IPS-15b (cell line): ENCODE measurements around the gene TACC2.
"Not testable (repeated sequence)": the region's sequence is repeated elsewhere in the genome, so short reads cannot be mapped to it uniquely, and the experiment has no call there.

ENCODE experiments used
- H3K27me3 ChIP-seq: one replicate; pipeline ENCODE4 v1.6.1; 2013; ENCODE audit warnings: low read length; ENCODE audit not compliant: control insufficient read depth, insufficient read depth
- H3K36me3 ChIP-seq: one replicate; pipeline ENCODE4 v1.6.1; 2013; ENCODE audit warnings: low read length; ENCODE audit not compliant: control insufficient read depth, insufficient read depth
- H3K4me1 ChIP-seq: one replicate; pipeline ENCODE4 v1.6.1; 2013; ENCODE audit warnings: mild to moderate bottlenecking, low read length; ENCODE audit not compliant: control insufficient read depth, insufficient read depth
- H3K4me3 ChIP-seq: one replicate; pipeline ENCODE4 v1.5.1; 2013; ENCODE audit warnings: low read depth, low read length
- H3K9ac ChIP-seq: one replicate; pipeline ENCODE4 v1.6.1; 2013; ENCODE audit warnings: low read depth, mild to moderate bottlenecking, low read length
- H3K9me3 ChIP-seq: one replicate; pipeline ENCODE4 v1.6.1; 2013; ENCODE audit warnings: mild to moderate bottlenecking, low read length; ENCODE audit not compliant: control insufficient read depth, insufficient read depth

The TACC2 gene

GRCh38 chr10:121991727-121992126, 2.8 kb downstream of the TACC2 start:
- H3K9me3 ChIP-seq, H3K4me3 ChIP-seq, H3K27me3 ChIP-seq, H3K9ac ChIP-seq, H3K36me3 ChIP-seq, H3K4me1 ChIP-seq: not testable (repeated sequence)

DNA sequence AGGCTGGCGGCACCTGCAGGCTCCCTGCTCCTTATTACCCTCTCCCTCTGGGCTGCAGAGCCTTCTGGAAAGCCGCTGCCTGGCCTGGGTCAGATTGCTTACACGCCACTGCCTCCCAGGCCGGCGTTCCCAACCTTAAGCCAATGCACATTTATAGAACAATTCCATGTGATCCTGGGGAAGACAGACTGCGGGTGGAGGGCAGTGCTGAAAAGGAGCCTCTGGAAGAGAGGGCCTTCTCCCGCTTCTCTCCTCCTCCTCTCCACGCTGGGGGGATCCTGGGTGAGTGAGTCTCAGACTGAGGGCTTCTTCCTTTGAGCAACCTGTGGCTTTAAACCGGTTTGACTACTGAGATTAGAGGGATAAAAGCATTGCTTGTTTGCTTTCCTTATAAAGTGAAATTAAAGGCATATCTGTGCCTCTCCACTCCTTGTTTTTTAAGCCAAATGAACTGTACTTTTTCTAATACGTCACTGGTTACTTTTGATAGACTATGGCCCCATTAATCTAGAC, 5.5 kb downstream of the TACC2 start:
- Histone ChIP-seq H3K27me3 (peaks cover 2% of the 10 kb centered on the region), H3K9me3 (no peaks in the 10 kb centered on the region), H3K36me3 (no peaks in the 10 kb centered on the region), H3K4me3 (no peak overlapping the region), H3K4me1 (peaks cover 2% of the 10 kb centered on the region), H3K9ac (no peak overlapping the region)

DNA sequence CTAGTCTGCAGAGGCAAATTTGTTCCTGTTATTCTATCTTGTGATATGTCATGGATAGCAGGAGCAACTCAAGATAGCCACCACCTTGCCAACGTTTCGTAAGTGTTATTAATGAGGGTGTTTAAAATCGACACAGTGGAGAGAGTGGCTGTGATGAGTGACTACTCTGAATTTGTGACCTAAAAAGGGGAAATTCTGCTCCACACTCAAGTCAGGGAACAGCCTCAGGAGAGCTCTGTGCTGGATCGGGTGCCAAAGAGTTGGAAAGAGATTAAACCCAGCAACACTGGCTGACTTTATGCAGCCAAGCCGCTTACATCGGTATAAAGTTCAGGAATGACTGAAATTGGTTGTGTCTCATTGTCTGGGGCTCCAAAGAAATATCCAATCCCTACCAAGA, 9.5 kb downstream of the TACC2 start:
- peaks cover 3% of the 10 kb centered on the region for H3K9me3 ChIP-seq
- H3K27me3 ChIP-seq = peaks cover 2% of the 10 kb centered on the region
- H3K4me1 ChIP-seq = peaks cover 2% of the 10 kb centered on the region
- no peak overlapping the region for H3K9ac ChIP-seq
- H3K36me3 ChIP-seq = no peaks in the 10 kb centered on the region
- no peak overlapping the region for H3K4me3 ChIP-seq

DNA sequence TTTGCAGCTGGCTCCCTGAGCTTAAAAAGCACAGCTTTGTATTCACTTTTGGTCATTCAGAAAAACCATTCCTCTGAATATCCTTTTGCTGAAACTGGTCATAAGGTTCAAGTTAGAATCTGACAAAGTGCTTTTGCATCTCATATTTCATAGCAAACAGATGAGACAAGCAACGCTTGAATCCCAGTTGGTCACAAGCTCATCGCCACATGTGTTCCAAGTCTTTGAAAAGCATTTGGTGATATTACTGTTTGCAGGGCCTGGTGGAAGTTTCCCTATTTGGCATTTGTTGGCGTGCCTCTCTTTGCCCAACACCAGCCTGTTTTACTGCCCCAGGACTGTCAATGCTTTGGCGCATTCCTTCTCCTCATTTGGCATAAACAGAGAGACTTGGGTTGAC, 10.3 kb downstream of the TACC2 start:
- Histone ChIP-seq H3K4me3 (no peak overlapping the region), H3K9me3 (peaks cover 3% of the 10 kb centered on the region), H3K27me3 (peaks cover 2% of the 10 kb centered on the region), H3K4me1 (peaks cover 2% of the 10 kb centered on the region), H3K9ac (no peak overlapping the region), H3K36me3 (no peaks in the 10 kb centered on the region)

- Histone ChIP-seq H3K36me3 (no peaks in the 10 kb centered on the region), H3K9ac (no peak overlapping the region), H3K4me1 (no peaks in the 10 kb centered on the region), H3K4me3 (no peak overlapping the region), H3K9me3 (peaks cover 3% of the 10 kb centered on the region), H3K27me3 (no peaks in the 10 kb centered on the region)
Observed at GRCh38 chr10:122001698-122002097, 12.7 kb downstream of the TACC2 start.

DNA sequence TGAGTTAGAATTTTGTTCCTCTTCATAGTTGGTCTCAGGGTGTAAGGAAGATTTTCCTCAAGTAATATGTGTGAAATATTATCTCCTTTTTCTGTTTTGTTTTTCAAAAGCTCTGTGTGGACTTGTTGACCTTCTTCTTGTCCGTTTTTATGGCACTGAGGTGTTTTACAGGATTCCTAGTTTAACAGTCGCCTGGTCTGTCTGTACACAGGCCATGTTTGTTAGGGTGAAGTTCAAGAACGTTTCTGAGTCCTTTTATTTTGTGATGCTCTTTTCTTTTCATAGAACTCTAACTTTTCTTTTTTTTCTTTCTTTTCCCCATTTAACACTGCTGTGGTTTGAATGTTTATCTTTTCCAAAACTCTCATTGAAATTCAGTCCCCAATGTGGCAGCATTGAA, 18.5 kb downstream of the TACC2 start:
- no peak overlapping the region for H3K4me3 ChIP-seq
- H3K9ac ChIP-seq = no peak overlapping the region
- no peaks in the 10 kb centered on the region for H3K9me3 ChIP-seq
- H3K27me3 ChIP-seq = no peaks in the 10 kb centered on the region
- no peaks in the 10 kb centered on the region for H3K36me3 ChIP-seq
- no peaks in the 10 kb centered on the region for H3K4me1 ChIP-seq

DNA sequence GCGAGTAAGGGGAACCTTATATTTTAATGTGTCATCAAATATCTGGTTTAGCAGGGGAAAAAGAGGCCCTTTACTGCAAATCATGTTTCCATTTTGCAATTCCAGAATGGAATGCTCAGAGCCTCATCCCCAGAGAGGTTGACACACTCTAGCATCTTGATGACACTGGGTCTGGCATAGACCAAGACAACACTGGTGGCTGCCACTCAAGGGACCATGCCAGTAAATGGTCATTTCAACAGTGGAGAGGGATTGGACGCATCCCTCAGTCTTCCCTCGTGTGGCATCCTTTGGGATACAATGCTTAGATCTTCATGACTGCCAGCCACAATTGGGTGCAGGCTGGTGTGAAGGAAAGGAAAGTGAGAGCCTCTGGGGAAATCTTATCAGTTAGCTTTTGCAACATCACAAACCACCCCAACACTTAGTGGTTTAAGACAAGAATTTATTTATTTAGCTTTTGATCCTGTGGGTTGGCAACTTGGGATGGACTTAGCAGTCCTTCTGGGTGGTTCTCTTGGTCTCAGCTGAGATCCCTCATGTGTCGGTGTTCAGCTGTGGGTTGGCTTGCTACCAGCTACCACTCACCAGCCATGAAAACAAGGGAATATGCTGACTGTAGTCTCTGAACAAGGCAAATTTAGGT, 21.6 kb downstream of the TACC2 start:
- Histone ChIP-seq H3K9ac (no peak overlapping the region), H3K9me3 (no peaks in the 10 kb centered on the region), H3K4me3 (no peak overlapping the region), H3K27me3 (no peaks in the 10 kb centered on the region), H3K4me1 (no peaks in the 10 kb centered on the region), H3K36me3 (no peaks in the 10 kb centered on the region)

GRCh38 chr10:122012731-122013130, 23.8 kb downstream of the TACC2 start:
- Histone ChIP-seq H3K4me3 (no peak overlapping the region), H3K4me1 (no peaks in the 10 kb centered on the region), H3K9me3 (no peaks in the 10 kb centered on the region), H3K36me3 (no peaks in the 10 kb centered on the region), H3K27me3 (no peaks in the 10 kb centered on the region), H3K9ac (no peak overlapping the region)

- H3K36me3 ChIP-seq = no peaks in the 10 kb centered on the region
- no peaks in the 10 kb centered on the region for H3K4me1 ChIP-seq
- no peak overlapping the region for H3K4me3 ChIP-seq
- no peak overlapping the region for H3K9ac ChIP-seq
- H3K27me3 ChIP-seq = no peaks in the 10 kb centered on the region
- no peaks in the 10 kb centered on the region for H3K9me3 ChIP-seq
Observed at GRCh38 chr10:122013311-122013780, 24.4 kb downstream of the TACC2 start.

DNA sequence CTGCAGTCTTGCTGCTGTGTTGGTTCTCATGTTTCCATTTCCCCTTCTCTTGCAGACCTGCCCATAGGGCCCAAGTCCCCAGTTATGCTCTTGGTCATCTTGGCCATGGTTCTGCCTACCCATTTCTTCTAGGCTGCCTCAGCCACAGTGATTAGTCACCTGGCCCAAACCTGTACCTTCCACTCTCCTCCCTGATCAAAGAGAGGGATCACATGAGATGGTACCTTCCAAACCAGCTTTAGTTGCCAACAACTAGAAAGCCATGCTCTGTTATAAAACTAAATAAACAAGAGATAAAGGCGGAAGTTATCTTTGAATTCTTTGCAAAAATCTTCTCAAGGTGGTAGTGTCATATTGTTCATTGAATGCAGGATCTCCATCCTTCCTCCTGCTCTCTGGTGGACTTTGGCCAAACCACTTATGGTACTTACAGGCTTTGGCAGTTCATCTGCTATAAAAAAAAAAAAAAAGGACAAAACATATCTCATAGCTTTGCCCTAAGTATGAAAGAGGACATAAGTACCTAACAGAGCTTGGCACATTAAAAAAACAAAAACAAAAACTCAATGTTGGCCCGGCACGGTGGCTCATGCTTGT, 25.8 kb downstream of the TACC2 start:
- Histone ChIP-seq H3K9me3 (no peaks in the 10 kb centered on the region), H3K9ac (no peak overlapping the region), H3K27me3 (no peaks in the 10 kb centered on the region), H3K36me3 (no peaks in the 10 kb centered on the region), H3K4me1 (no peaks in the 10 kb centered on the region), H3K4me3 (no peak overlapping the region)

DNA sequence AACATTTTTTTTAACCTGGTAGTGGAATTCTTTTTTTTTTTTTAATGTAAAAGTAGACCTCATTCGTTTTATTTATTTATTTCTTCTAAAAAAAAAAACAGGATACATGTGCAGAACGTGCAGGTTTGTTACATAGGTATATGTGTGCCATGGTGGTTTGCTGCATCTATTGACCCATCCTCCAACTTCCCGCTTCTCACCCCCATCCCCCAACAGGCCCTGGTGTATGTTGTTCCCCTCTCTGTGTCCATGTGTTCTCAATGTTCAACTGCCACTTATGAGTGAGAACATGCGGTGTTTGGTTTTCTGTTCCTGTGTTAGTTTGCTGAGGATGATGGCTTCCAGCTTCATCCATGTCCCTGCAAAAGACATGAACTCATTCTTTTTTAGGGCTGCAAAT, 29.0 kb downstream of the TACC2 start:
- H3K36me3 ChIP-seq, H3K9me3 ChIP-seq, H3K9ac ChIP-seq, H3K4me1 ChIP-seq, H3K4me3 ChIP-seq, H3K27me3 ChIP-seq: not testable (repeated sequence)

- Histone ChIP-seq H3K4me3 (no peak overlapping the region), H3K36me3 (no peaks in the 10 kb centered on the region), H3K9me3 (no peaks in the 10 kb centered on the region), H3K4me1 (no peaks in the 10 kb centered on the region), H3K9ac (no peak overlapping the region), H3K27me3 (no peaks in the 10 kb centered on the region)
Observed at GRCh38 chr10:122018491-122018890, 29.5 kb downstream of the TACC2 start.
